ENCODE results near the gene PHOX2A. TPM values are rescaled to one million over a fixed set of nuclear protein-coding genes. Genes with fewer than 3 reads are reported as not detected.

Gene PHOX2A
- total and polyA plus RNA-seq, 2 of the 13 experiments (the other 11 are each of a cell fraction or from before 2014, with no cell fraction given): not detected

DNA sequence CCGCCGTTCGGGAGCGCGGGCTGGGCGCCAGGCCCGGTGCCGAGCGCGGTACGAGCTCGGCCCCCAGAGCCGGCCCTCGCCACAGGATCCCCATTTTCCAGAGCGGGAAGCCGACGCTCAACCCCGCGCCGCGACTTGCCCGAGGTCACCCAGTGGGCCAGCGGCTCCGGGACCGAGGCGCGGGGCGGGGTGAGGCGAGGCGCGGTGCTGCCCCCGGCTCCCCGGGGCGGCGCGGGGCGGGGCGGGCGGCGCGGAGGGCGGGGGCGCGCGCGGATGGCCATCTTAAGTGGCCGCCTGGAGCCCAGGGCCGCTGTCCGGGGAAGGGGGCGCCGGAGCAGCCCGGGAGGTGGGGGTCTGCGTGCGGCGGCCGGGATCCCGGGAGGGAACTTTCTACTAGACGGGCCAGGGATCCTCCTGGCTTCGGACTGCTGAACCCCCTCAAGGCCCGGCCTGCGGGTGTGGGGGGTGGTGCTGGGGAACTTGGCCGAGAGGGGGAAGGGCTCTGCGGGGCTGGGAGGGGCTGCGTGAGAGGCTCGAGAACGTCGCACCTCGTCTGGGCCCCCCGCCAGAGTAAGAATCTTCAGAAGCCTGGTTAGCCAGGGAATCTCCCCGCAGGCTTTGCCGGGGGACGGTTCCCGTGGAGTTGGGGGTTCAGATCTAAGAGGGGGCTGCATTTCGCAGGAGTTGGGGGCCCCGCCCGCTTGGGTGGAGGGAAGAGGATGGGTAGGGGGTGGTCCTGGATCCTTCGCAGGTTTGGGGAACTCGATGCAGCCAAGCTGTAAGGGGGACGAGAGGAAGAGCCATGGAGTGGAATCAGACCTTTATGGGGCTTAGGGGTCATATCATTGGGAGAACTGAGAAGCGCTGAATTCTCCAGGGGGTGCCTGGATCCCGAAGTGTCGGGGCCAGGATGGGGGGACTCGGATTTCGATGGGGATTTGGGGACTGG is 20.1 kb downstream of the PHOX2A start (continued):
- TF ChIP-seq, protein P1, sequence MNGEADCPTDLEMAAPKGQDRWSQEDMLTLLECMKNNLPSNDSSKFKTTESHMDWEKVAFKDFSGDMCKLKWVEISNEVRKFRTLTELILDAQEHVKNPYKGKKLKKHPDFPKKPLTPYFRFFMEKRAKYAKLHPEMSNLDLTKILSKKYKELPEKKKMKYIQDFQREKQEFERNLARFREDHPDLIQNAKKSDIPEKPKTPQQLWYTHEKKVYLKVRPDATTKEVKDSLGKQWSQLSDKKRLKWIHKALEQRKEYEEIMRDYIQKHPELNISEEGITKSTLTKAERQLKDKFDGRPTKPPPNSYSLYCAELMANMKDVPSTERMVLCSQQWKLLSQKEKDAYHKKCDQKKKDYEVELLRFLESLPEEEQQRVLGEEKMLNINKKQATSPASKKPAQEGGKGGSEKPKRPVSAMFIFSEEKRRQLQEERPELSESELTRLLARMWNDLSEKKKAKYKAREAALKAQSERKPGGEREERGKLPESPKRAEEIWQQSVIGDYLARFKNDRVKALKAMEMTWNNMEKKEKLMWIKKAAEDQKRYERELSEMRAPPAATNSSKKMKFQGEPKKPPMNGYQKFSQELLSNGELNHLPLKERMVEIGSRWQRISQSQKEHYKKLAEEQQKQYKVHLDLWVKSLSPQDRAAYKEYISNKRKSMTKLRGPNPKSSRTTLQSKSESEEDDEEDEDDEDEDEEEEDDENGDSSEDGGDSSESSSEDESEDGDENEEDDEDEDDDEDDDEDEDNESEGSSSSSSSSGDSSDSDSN (CRISPR knock-in tag; IDR thresholded peaks at IDR 0.05): peak; percentile 11; the same call in 1 of the 2 replicates
- TF ChIP-seq, protein P2, sequence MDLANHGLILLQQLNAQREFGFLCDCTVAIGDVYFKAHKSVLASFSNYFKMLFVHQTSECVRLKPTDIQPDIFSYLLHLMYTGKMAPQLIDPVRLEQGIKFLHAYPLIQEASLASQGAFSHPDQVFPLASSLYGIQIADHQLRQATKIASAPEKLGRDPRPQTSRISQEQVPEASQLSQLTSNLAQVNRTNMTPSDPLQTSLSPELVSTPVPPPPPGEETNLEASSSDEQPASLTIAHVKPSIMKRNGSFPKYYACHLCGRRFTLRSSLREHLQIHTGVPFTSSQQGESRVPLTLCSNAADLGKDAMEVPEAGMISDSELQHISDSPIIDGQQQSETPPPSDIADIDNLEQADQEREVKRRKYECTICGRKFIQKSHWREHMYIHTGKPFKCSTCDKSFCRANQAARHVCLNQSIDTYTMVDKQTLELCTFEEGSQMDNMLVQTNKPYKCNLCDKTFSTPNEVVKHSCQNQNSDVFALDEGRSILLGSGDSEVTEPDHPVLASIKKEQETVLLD (CRISPR knock-in tag; IDR thresholded peaks at IDR 0.05; ENCODE audit: low read depth): peak; percentile 63; the same call in 1 of the 2 replicates
- TF ChIP-seq ZNF550 (CRISPR knock-in tag; IDR thresholded peaks at IDR 0.05; ENCODE audit: borderline replicate concordance) (no peak), SP1 (IDR thresholded peaks at IDR 0.05) (no peak), SP1 (CRISPR knock-in tag; IDR thresholded peaks at IDR 0.05) (no peak), ZNF546 (CRISPR knock-in tag; conservative IDR thresholded peaks at IDR 0.05) (0 out of 2 replicates have a peak, but pooled peaks have one; percentile 20), YY1 (IDR thresholded peaks at IDR 0.05; ENCODE audit: insufficient read depth, insufficient replicate concordance, low read depth, low read length) (peak; percentile 65), KLF16 (CRISPR knock-in tag; IDR thresholded peaks at IDR 0.05) (no peak), CENPX (CRISPR knock-in tag; IDR thresholded peaks at IDR 0.05) (no peak), JUNB (CRISPR knock-in tag; IDR thresholded peaks at IDR 0.05; ENCODE audit: borderline replicate concordance) (no peak), CHD2 (IDR thresholded peaks at IDR 0.05; ENCODE audit: low read depth, low read length) (no peak; the same call in 1 of the 2 replicates), ZSCAN21 (CRISPR knock-in tag; IDR thresholded peaks at IDR 0.05; ENCODE audit: borderline replicate concordance) (0 out of 2 replicates have a peak, but pooled peaks have one; percentile 7), ZMYM4 (CRISPR knock-in tag; IDR thresholded peaks at IDR 0.05) (0 out of 2 replicates have a peak, but pooled peaks have one; percentile 7), POLR2G (IDR thresholded peaks at IDR 0.05; ENCODE audit: low read depth, low read length) (peak; percentile 56; the same call in 1 of the 2 replicates), ARNT2 (CRISPR knock-in tag; IDR thresholded peaks at IDR 0.05; ENCODE audit: low read depth) (peak; percentile 22)
- TF ChIP-seq, protein P3, sequence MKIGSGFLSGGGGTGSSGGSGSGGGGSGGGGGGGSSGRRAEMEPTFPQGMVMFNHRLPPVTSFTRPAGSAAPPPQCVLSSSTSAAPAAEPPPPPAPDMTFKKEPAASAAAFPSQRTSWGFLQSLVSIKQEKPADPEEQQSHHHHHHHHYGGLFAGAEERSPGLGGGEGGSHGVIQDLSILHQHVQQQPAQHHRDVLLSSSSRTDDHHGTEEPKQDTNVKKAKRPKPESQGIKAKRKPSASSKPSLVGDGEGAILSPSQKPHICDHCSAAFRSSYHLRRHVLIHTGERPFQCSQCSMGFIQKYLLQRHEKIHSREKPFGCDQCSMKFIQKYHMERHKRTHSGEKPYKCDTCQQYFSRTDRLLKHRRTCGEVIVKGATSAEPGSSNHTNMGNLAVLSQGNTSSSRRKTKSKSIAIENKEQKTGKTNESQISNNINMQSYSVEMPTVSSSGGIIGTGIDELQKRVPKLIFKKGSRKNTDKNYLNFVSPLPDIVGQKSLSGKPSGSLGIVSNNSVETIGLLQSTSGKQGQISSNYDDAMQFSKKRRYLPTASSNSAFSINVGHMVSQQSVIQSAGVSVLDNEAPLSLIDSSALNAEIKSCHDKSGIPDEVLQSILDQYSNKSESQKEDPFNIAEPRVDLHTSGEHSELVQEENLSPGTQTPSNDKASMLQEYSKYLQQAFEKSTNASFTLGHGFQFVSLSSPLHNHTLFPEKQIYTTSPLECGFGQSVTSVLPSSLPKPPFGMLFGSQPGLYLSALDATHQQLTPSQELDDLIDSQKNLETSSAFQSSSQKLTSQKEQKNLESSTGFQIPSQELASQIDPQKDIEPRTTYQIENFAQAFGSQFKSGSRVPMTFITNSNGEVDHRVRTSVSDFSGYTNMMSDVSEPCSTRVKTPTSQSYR (CRISPR knock-in tag; IDR thresholded peaks at IDR 0.05; ENCODE audit: borderline replicate concordance): peak; percentile 76
- TF ChIP-seq, protein P4, sequence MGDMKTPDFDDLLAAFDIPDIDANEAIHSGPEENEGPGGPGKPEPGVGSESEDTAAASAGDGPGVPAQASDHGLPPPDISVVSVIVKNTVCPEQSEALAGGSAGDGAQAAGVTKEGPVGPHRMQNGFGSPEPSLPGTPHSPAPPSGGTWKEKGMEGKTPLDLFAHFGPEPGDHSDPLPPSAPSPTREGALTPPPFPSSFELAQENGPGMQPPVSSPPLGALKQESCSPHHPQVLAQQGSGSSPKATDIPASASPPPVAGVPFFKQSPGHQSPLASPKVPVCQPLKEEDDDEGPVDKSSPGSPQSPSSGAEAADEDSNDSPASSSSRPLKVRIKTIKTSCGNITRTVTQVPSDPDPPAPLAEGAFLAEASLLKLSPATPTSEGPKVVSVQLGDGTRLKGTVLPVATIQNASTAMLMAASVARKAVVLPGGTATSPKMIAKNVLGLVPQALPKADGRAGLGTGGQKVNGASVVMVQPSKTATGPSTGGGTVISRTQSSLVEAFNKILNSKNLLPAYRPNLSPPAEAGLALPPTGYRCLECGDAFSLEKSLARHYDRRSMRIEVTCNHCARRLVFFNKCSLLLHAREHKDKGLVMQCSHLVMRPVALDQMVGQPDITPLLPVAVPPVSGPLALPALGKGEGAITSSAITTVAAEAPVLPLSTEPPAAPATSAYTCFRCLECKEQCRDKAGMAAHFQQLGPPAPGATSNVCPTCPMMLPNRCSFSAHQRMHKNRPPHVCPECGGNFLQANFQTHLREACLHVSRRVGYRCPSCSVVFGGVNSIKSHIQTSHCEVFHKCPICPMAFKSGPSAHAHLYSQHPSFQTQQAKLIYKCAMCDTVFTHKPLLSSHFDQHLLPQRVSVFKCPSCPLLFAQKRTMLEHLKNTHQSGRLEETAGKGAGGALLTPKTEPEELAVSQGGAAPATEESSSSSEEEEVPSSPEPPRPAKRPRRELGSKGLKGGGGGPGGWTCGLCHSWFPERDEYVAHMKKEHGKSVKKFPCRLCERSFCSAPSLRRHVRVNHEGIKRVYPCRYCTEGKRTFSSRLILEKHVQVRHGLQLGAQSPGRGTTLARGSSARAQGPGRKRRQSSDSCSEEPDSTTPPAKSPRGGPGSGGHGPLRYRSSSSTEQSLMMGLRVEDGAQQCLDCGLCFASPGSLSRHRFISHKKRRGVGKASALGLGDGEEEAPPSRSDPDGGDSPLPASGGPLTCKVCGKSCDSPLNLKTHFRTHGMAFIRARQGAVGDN (CRISPR knock-in tag; IDR thresholded peaks at IDR 0.05): peak; percentile 53
